HepG2 (cell line): Measurements from ENCODE around the gene ZNF844. TPM values are rescaled to one million over a fixed set of nuclear protein-coding genes. Genes with fewer than 3 reads are reported as not detected.

Experiments
- ATAC-seq: fragments of 200-7000 bp; cut with Tn5 transposase; 3 replicates; pipeline ENCODE4 v1.9.1; 2020; ENCODE audit warnings: mild to moderate bottlenecking, moderate library complexity
- BruUV-seq: library from RNA; stranded (reverse); fragments of 400-500 nt; replicated peaks from 2 replicates; lab custom pipeline; 2021; lab: Mats Ljungman, UMichigan
- CTCF ChIA-PET: fragments of 300-600 bp; formaldehyde crosslinking; extraction: SDS; loops from one replicate; lab custom pipeline; 2021; ENCODE audit warnings: low total read pairs, inconsistent platforms, low intra/inter-chr PET ratio; lab: Yijun Ruan, JAX
- POLR2A ChIA-PET: fragments of 350-600 bp; sonication (Branson Sonifier 250); formaldehyde crosslinking; loops from one replicate; lab custom pipeline; 2020; ENCODE audit warnings: antibody characterized with exemption, inconsistent platforms; lab: Yijun Ruan, JAX
- DNase-seq: peaks from one replicate; pipeline ENCODE4 v3.0.0-alpha.2; 2015; ENCODE audit warnings: low spot score
- FAIRE-seq: peaks from 3 replicates; lab custom pipeline; 2011; peaks lifted over from hg19 to GRCh38; lab: Jason Lieb, UNC
- H2AFZ ChIP-seq: one replicate; pipeline ENCODE4 v1.6.1; 2011; ENCODE audit warnings: low read length, inconsistent platforms
- H3K27ac ChIP-seq: fragments of 300-600 bp; 3 replicates; pipeline ENCODE4 v1.8.0; 2011; ENCODE audit warnings: mixed run types, mild to moderate bottlenecking, mixed read lengths, low read length, inconsistent platforms; ENCODE audit not compliant: insufficient read depth; ENCODE audit errors: extremely low read length
- H3K27me3 ChIP-seq, 2 experiments: fragments of 200-600 bp in 1 of 2; 2 replicates in 1 of 2; 3 replicates in 1 of 2; pipeline versions ENCODE4 v1.6.0 to v1.8.0; 2011; ENCODE audit warnings: low read length in 2 of 2, mild to moderate bottlenecking in 2 of 2, moderate library complexity in 2 of 2, inconsistent platforms in 1 of 2; ENCODE audit not compliant: insufficient read depth in 2 of 2, control insufficient read depth in 1 of 2
- H3K36me3 ChIP-seq, 2 experiments: fragments of 200-600 bp in 1 of 2; replicated peaks in 1 of 2; 2 replicates in 1 of 2; 3 replicates in 1 of 2; pipeline versions ENCODE4 v1.5.1 to v1.8.0; 2011; ENCODE audit warnings: low read length in 2 of 2, inconsistent platforms in 1 of 2; ENCODE audit not compliant: insufficient read depth in 2 of 2, control insufficient read depth in 1 of 2
- H3K4me1 ChIP-seq: 2 replicates; pipeline ENCODE4 v1.5.1; 2012; ENCODE audit warnings: low read length, inconsistent platforms; ENCODE audit not compliant: insufficient read depth
- H3K4me2 ChIP-seq: 2 replicates; pipeline ENCODE4 v1.6.0; 2011; ENCODE audit warnings: low read depth, low read length, inconsistent platforms
- H3K4me3 ChIP-seq, 3 experiments: fragments of 200-600 bp in 1 of 3; sonication (generic), shearing (Covaris generic) in 1 of 3; replicated peaks in 1 of 3; 2 replicates each; pipeline ENCODE4 v1.5.1; 2011 to 2016; ENCODE audit warnings: low read length in 3 of 3, inconsistent platforms in 2 of 3, low read depth in 2 of 3, mild to moderate bottlenecking in 2 of 3, control low read depth in 1 of 3, mixed read lengths in 1 of 3; ENCODE audit not compliant: insufficient read depth in 1 of 3
- H3K79me2 ChIP-seq: one replicate; pipeline ENCODE4 v1.6.1; 2011; ENCODE audit warnings: low read length, inconsistent platforms; ENCODE audit not compliant: insufficient read depth
- H3K9ac ChIP-seq: 2 replicates; pipeline ENCODE4 v1.6.0; 2011; ENCODE audit warnings: mild to moderate bottlenecking, low read depth, low read length, inconsistent platforms; ENCODE audit not compliant: insufficient read depth
- H3K9me3 ChIP-seq: 2 replicates; pipeline ENCODE4 v1.5.1; 2012; ENCODE audit warnings: mild to moderate bottlenecking, low read length
- H4K20me1 ChIP-seq: 2 replicates; pipeline ENCODE4 v1.6.0; 2011; ENCODE audit warnings: inconsistent platforms, mild to moderate bottlenecking, low read length, moderate library complexity; ENCODE audit not compliant: insufficient read depth
- CBFB ChIP-seq: sonication (generic); formaldehyde crosslinking; IDR thresholded peaks from 2 replicates; pipeline ENCODE4 v1.4.0; 2020; ENCODE audit warnings: missing genetic modification reagents
- IRX3 ChIP-seq: sonication (generic); formaldehyde crosslinking; IDR thresholded peaks from 2 replicates; pipeline ENCODE4 v1.8.1; 2023; ENCODE audit warnings: mild to moderate bottlenecking, low read depth, missing genetic modification reagents, borderline replicate concordance
- LCORL ChIP-seq, 2 experiments: fragments of 450-650 bp in 1 of 2; sonication (generic) in 1 of 2; formaldehyde crosslinking in 1 of 2; IDR thresholded peaks; 2 replicates each; pipeline versions ENCODE4 v1.5.0 to v1.6.1; 2017 to 2020; ENCODE audit warnings: antibody characterized with exemption in 1 of 2, missing genetic modification reagents in 1 of 2
- PHF8 ChIP-seq: sonication (generic); formaldehyde crosslinking; IDR thresholded peaks from 2 replicates; pipeline ENCODE4 v1.5.0; 2020; ENCODE audit warnings: missing genetic modification reagents
- TEAD3 ChIP-seq: optimal IDR thresholded peaks from 2 replicates; pipeline ENCODE3; 2016; ENCODE audit warnings: borderline replicate concordance
- ZBTB42 ChIP-seq: sonication (generic); formaldehyde crosslinking; IDR thresholded peaks from 2 replicates; pipeline ENCODE4 v1.5.0; 2020; ENCODE audit warnings: mild to moderate bottlenecking, missing genetic modification reagents
- ZFP36L2 ChIP-seq: sonication (generic); formaldehyde crosslinking; IDR thresholded peaks from 2 replicates; pipeline ENCODE4 v1.4.0; 2020; ENCODE audit warnings: missing genetic modification reagents
- ZNF510 ChIP-seq: sonication (generic); formaldehyde crosslinking; IDR thresholded peaks from 2 replicates; pipeline ENCODE4 v1.4.0; 2020; ENCODE audit warnings: low read depth, mild to moderate bottlenecking, missing genetic modification reagents
- ZNF629 ChIP-seq: sonication (generic); formaldehyde crosslinking; conservative IDR thresholded peaks from 2 replicates; pipeline ENCODE4 v1.5.0; 2020; ENCODE audit warnings: missing genetic modification reagents
- WGBS: methylation state at CpG from one replicate; pipeline ENCODE4 v1.1.6; 2017; ENCODE audit warnings: low lambda C conversion rate; 5-methylcytosine and 5-hydroxymethylcytosine counted together
- in situ Hi-C: cut with HindIII; loops from 2 replicates; pipeline ENCODE4 v1.10.0; 2017; ENCODE audit warnings: low pct_unique_long_range_greater_than_20kb; ENCODE audit not compliant: extremely low pct_ligation_motif_present
- intact Hi-C: fragments of 100-400 bp; cut with micrococcal nuclease; formaldehyde crosslinking; loops from one replicate; pipeline ENCODE4 v1.10.0; 2022; ENCODE audit not compliant: unreplicated experiment
- polyA plus RNA-seq, 8 experiments: library from polyadenylated mRNA; depleted of rRNA in 3 of 8; stranded (reverse) in 7 of 8; unstranded in 1 of 8; fragments of >200 nt; fragmentation: Illumina TruSeq in 4 of 8; extraction: Trizol in 4 of 8; gene quantifications; 2 replicates each; pipeline versions ENCODE4 v1.2.1 to v1.2.3, GENCODE V29; 2011 to 2016; ENCODE audit warnings: low read depth in 4 of 8, missing spikeins in 1 of 8, mixed read lengths in 1 of 8; ENCODE audit not compliant: insufficient read depth in 1 of 8
- total RNA-seq, 5 experiments: library from RNA; depleted of rRNA; stranded (reverse); fragments of >200 nt; fragmentation: Illumina TruSeq; extraction: Trizol; gene quantifications; 2 replicates each; pipeline ENCODE4 v1.2.3, GENCODE V29; 2016; ENCODE audit warnings: low read depth in 1 of 5
- TF ChIP-seq, protein P1 (sequence below): sonication (generic); formaldehyde crosslinking; conservative IDR thresholded peaks from 2 replicates; pipeline ENCODE4 v1.5.0; 2020; ENCODE audit warnings: missing genetic modification reagents
- TF ChIP-seq, protein P2 (sequence below): sonication (generic); formaldehyde crosslinking; IDR thresholded peaks from 2 replicates; pipeline ENCODE4 v1.5.1; 2020; ENCODE audit warnings: mild to moderate bottlenecking, missing genetic modification reagents, moderate library complexity

ZNF844 gene
- total and polyA plus RNA-seq, 2 of the 13 experiments (the other 11 are each of a cell fraction or from before 2014, with no cell fraction given) = 1.0 to 3.2 TPM

DNA sequence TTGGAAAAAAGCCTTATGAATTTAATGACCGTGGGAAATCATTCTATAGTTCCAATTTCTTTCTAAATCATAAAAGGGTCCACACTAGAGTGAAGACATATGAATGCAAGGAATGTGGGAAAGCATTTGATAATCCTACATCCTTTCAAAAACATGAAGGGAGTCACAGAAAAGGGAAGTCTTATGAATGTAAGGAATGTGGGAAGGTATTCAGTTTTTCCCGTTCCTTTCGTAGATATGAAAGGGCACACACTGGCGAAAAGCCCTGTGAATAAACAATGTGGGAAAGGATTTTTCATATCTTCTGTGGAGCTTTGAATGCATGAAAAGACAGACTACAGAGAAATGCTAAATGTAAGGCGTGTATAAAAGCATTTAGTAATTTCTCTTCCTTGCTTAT, 48.6 kb downstream of the ZNF844 start:
- Histone ChIP-seq H3K36me3 (peaks cover 0 to 4% of the 10 kb centered on the region in 2 experiments; a peak in 2 of 5 replicates), H2AFZ (no peak overlapping the region), H3K4me1 (peaks cover 46% of the 10 kb centered on the region), H3K27ac (peak overlapping the region; percentile 41), H3K9me3 (no peaks in the 10 kb centered on the region), H3K4me3 (no peak overlapping the region; a peak in 1 of 6 replicates), H4K20me1 (no peaks in the 10 kb centered on the region), H3K9ac (0 out of 2 replicates have a peak overlapping the region, but pooled peaks have one; percentile 35), H3K79me2 (no peaks in the 10 kb centered on the region), H3K27me3 (no peaks in the 10 kb centered on the region), H3K4me2 (peak overlapping the region; percentile 52)
- WGBS = 59% methylated on average over 5 of the region's 5 CpGs
- ChIA-PET POLR2A (interaction anchor here (1.0 to 1.4 kb wide), 2 partner anchors 10 to 27 kb away, joined by 3 to 4 read pairs; partner anchors contain the start of gene ZNF20), CTCF (interaction anchor here (1.2 kb wide), 1 partner anchor 53 kb away, joined by 3 read pairs; no protein-coding TSS in a partner anchor)
- ATAC-seq (no peak), DNase-seq (peak; percentile 51), FAIRE-seq (no peak)
- in situ Hi-C loops = no loop called here
- peak; percentile 55 for TF ChIP-seq TEAD3 (CRISPR knock-in tag)
- TF ChIP-seq CBFB (CRISPR knock-in tag) = no peak
- no TSS peak for BruUV-seq
- intact Hi-C loops = no loop called here

DNA sequence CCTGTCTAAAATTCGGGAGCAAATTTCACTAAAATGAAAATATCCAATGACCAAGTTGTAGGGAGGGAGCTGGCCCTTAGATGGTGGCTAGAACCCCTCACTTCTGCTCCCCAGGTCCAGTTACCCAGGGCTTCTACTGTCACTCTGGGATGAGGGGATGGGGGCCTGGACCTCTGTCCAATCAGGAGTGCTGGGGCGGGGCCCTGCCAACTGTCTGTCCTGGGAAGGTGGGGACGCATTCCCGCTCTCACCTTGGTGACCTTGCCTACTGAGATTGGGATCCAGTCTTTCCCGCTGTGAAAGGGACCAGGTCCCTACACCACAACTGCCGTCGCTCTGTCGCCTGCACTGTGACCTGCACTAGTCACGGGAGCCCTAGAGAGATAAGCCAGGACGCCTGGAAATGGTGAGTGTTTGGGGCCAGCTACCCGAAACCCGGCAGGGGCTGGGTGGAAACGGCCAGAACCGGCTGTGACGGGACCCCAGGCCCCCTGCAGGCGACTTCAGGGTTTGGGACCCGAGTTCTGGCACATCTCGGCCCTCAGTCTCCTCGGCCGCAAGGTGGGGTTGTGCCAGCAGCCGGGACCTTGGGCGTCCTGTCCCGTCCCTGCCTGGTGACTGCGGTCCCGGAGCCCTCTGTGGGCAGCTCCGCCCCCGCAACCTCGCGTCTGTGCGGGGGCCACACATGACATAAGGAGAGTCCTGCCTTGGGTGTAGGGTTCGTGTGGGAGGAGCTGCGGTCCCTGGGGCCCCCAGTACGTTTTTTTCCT, 52.9 kb downstream of the ZNF844 start:
- Histone ChIP-seq H3K4me3 (peak overlapping the region in 2 of 3 experiments; percentile 39 to 58; a peak in 3 of 6 replicates), H4K20me1 (no peaks in the 10 kb centered on the region), H3K4me1 (peaks cover 30% of the 10 kb centered on the region), H3K9me3 (no peaks in the 10 kb centered on the region), H3K4me2 (peak overlapping the region; percentile 57), H3K79me2 (no peaks in the 10 kb centered on the region), H3K36me3 (no peaks in the 10 kb centered on the region; a peak in 1 of 5 replicates), H3K27ac (no peak overlapping the region), H2AFZ (no peak overlapping the region), H3K27me3 (no peaks in the 10 kb centered on the region), H3K9ac (no peak overlapping the region)
- in situ Hi-C loops (no loop called here), intact Hi-C loops (no loop called here)
- ATAC-seq (peak; percentile 80), FAIRE-seq (no peak), DNase-seq (peak; percentile 27)
- WGBS = 69% methylated on average over 28 of the region's 33 CpGs
- CTCF ChIA-PET = interaction anchor here (1.2 kb wide), 1 partner anchor 58 kb away, joined by 3 read pairs; no protein-coding TSS in a partner anchor
- POLR2A ChIA-PET = interaction anchor here (0.5 to 1.2 kb wide), 2 partner anchors 28 to 47 kb away, joined by 3 to 4 read pairs; no protein-coding TSS in a partner anchor
- no TSS peak for BruUV-seq
- TF ChIP-seq ZNF510 (CRISPR knock-in tag) (no peak), ZFP36L2 (CRISPR knock-in tag) (no peak), LCORL (IDR thresholded peaks at IDR 0.05) (no peak), LCORL (CRISPR knock-in tag; IDR thresholded peaks at IDR 0.05) (no peak), IRX3 (CRISPR knock-in tag) (no peak), ZNF629 (CRISPR knock-in tag) (peak; percentile 72), PHF8 (no peak), ZBTB42 (CRISPR knock-in tag) (no peak)
- TF ChIP-seq, protein P1, sequence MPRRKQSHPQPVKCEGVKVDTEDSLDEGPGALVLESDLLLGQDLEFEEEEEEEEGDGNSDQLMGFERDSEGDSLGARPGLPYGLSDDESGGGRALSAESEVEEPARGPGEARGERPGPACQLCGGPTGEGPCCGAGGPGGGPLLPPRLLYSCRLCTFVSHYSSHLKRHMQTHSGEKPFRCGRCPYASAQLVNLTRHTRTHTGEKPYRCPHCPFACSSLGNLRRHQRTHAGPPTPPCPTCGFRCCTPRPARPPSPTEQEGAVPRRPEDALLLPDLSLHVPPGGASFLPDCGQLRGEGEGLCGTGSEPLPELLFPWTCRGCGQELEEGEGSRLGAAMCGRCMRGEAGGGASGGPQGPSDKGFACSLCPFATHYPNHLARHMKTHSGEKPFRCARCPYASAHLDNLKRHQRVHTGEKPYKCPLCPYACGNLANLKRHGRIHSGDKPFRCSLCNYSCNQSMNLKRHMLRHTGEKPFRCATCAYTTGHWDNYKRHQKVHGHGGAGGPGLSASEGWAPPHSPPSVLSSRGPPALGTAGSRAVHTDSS (CRISPR knock-in tag) = no peak
- TF ChIP-seq, protein P2, sequence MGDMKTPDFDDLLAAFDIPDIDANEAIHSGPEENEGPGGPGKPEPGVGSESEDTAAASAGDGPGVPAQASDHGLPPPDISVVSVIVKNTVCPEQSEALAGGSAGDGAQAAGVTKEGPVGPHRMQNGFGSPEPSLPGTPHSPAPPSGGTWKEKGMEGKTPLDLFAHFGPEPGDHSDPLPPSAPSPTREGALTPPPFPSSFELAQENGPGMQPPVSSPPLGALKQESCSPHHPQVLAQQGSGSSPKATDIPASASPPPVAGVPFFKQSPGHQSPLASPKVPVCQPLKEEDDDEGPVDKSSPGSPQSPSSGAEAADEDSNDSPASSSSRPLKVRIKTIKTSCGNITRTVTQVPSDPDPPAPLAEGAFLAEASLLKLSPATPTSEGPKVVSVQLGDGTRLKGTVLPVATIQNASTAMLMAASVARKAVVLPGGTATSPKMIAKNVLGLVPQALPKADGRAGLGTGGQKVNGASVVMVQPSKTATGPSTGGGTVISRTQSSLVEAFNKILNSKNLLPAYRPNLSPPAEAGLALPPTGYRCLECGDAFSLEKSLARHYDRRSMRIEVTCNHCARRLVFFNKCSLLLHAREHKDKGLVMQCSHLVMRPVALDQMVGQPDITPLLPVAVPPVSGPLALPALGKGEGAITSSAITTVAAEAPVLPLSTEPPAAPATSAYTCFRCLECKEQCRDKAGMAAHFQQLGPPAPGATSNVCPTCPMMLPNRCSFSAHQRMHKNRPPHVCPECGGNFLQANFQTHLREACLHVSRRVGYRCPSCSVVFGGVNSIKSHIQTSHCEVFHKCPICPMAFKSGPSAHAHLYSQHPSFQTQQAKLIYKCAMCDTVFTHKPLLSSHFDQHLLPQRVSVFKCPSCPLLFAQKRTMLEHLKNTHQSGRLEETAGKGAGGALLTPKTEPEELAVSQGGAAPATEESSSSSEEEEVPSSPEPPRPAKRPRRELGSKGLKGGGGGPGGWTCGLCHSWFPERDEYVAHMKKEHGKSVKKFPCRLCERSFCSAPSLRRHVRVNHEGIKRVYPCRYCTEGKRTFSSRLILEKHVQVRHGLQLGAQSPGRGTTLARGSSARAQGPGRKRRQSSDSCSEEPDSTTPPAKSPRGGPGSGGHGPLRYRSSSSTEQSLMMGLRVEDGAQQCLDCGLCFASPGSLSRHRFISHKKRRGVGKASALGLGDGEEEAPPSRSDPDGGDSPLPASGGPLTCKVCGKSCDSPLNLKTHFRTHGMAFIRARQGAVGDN (CRISPR knock-in tag) = peak; percentile 45
